Measurements from ENCODE around the gene KREMEN1. TPM values are rescaled to one million over a fixed set of nuclear protein-coding genes. Genes with fewer than 3 reads are reported as not detected.

The KREMEN1 gene
- total and polyA plus RNA-seq, 9 of the 15 experiments (the other 6 are each of a cell fraction or from before 2014, with no cell fraction given) = 0.69 to 11.5 (median 4.3) TPM

- TF ChIP-seq NR0B1 (IDR thresholded peaks at IDR 0.05; ENCODE audit: partially characterized antibody) = no peak
Observed at GRCh38 chr22:29141078-29141688, 68.3 kb downstream of the KREMEN1 start (continued).

GRCh38 chr22:29142116-29142515 lies 69.3 kb downstream of the KREMEN1 start:
- TF ChIP-seq BRD4 (IDR thresholded peaks at IDR 0.05) (no peak), CXXC5 (CRISPR knock-in tag; IDR thresholded peaks at IDR 0.05) (no peak), E2F1 (CRISPR knock-in tag; IDR thresholded peaks at IDR 0.05) (no peak), MTA2 (IDR thresholded peaks at IDR 0.05; ENCODE audit: low read depth) (no peak), CEBPZ (IDR thresholded peaks at IDR 0.05; ENCODE audit: borderline replicate concordance, low read depth, low read length) (no peak), NR3C1 (CRISPR knock-in tag; IDR thresholded peaks at IDR 0.05) (no peak), GMEB1 (CRISPR knock-in tag; IDR thresholded peaks at IDR 0.05) (no peak), FOXJ2 (tag; IDR thresholded peaks at IDR 0.05) (no peak), ZBED1 (IDR thresholded peaks at IDR 0.05) (no peak), DDX20 (tag; IDR thresholded peaks at IDR 0.05; ENCODE audit: low read depth) (no peak), PTRF (tag; IDR thresholded peaks at IDR 0.05) (no peak)
- Histone ChIP-seq H3K27ac (ENCODE audit: extremely low read depth, low read depth, low read length) (no peak overlapping the region), H3K9ac (ENCODE audit: insufficient read depth in 1 of 2, low read depth in 2 of 2, low read length in 2 of 2) (no peak overlapping the region), H2AFZ (ENCODE audit: low read depth, low read length) (no peak overlapping the region), H3K79me2 (ENCODE audit: control insufficient read depth, insufficient read depth, low read length) (no peaks in the 10 kb centered on the region), H3K4me3 (no peak overlapping the region), H3K4me1 (replicated peaks in 1 of 2; ENCODE audit: control insufficient read depth in 2 of 2, insufficient read depth in 2 of 2, low read length in 2 of 2) (peaks cover 0 to 20% of the 10 kb centered on the region in 2 experiments; a peak in 2 of 5 replicates), H3K4me2 (ENCODE audit: insufficient read depth, low read length) (no peak overlapping the region), H3K36me3 (ENCODE audit: control insufficient read depth, insufficient read depth, low read length) (peaks cover 10% of the 10 kb centered on the region; the same call in 2 of the 3 replicates), H3K9me3 (replicated peaks; ENCODE audit: control insufficient read depth, insufficient read depth, low read depth, low read length) (no peaks in the 10 kb centered on the region), H4K20me1 (replicated peaks; ENCODE audit: control insufficient read depth, insufficient read depth, low read length) (no peaks in the 10 kb centered on the region), H3K27me3 (ENCODE audit: control insufficient read depth in 2 of 2, insufficient read depth in 2 of 2, low read length in 2 of 2) (no peaks in the 10 kb centered on the region), H3K9me1 (ENCODE audit: control insufficient read depth, insufficient read depth, low read length) (no peaks in the 10 kb centered on the region)
- WGBS (ENCODE audit: insufficient coverage, low coverage, missing lambda C conversion rate) = 40% methylated on average over 2 of the region's 5 CpGs
- no peak for FAIRE-seq
- no peak for ATAC-seq
- intact Hi-C loops (cut with micrococcal nuclease) = no loop called here
- no TSS peak for BruUV-seq (replicated peaks)
- POLR2A ChIA-PET = interaction anchor here (1.2 to 1.4 kb wide), 2 partner anchors 9 to 12 kb away, joined by 4 to 9 read pairs; no protein-coding TSS in a partner anchor
- in situ Hi-C loops (cut with MboI) = no loop called here
- CTCF ChIA-PET (ENCODE audit: low intra/inter-chr PET ratio) = no interaction called here
- no peak for DNase-seq (ENCODE audit: extremely low read depth in 1 of 4, low spot score in 3 of 4)
